ENCODE results near the gene POLR2A. TPM values are rescaled to one million over a fixed set of nuclear protein-coding genes. Genes with fewer than 3 reads are reported as not detected.
"Not testable (repeated sequence)": the region's sequence is repeated elsewhere in the genome, so short reads cannot be mapped to it uniquely, and the experiment has no call there.

Gene POLR2A
- total RNA-seq, 2 experiments from 2014 or later = 195 to 198 TPM

DNA sequence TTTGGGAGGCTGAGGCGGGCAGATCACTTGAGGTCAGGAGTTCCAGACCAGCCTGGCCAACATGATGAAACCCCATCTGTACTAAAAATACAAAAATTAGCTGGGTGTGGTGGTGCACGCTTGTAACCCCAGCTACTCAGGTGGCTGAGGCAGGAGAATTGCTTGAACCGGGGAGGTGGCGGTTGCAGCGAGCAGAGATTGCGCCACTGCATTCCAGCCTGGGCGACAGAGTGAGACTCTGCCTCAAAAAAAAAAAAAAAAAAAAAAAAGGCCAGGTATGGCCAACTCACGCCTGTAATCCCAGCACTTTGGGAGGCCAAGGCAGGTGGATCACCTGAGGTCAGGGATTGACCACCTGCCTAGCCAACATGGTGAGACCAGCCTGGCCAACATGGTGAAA lies 9.4 kb upstream of the POLR2A start:
- POLR2A ChIA-PET = interaction anchor here (0.7 kb wide), 1 partner anchor 256 kb away, joined by 3 read pairs; no protein-coding TSS in a partner anchor
- CTCF ChIA-PET = interaction anchor here (0.7 to 1.4 kb wide), 2 partner anchors 38 to 567 kb away, joined by 7 to 8 read pairs; no protein-coding TSS in a partner anchor

GRCh38 chr17:7475764-7476422 lies 8.3 kb upstream of the POLR2A start:
- CTCF ChIA-PET = interaction anchor here (1.2 to 1.4 kb wide), 2 partner anchors 9 to 39 kb away, joined by 4 to 7 read pairs; no protein-coding TSS in a partner anchor
- POLR2A ChIA-PET = interaction anchor here (1.0 to 1.2 kb wide), 3 partner anchors 9 to 35 kb away, joined by 3 to 5 read pairs (median 4); no protein-coding TSS in a partner anchor

DNA sequence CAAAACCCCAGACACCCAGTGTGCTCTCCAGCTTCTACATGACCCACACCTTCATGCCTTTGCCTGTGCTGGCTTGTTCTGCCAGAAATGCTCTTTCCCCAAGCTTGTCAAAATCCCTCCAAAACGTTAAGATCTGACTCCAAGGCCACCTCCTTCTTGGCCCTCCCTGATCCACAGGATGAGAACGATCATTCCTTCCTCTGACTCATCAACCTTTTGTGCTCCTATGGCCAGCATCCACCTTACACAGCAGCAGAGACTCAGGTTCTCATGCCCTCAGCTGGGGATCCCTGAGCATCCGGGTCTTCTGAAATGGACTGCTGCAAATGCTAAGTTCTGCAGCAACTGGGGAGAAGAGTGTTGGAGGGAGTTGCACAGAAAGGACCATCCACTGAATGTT lies 7.7 kb upstream of the POLR2A start:
- ChIA-PET CTCF (interaction anchor here (1.2 to 3.0 kb wide), 3 partner anchors 10 to 40 kb away, joined by 4 to 11 read pairs (median 7); no protein-coding TSS in a partner anchor), POLR2A (interaction anchor here (1.0 to 1.2 kb wide), 3 partner anchors 9 to 35 kb away, joined by 3 to 5 read pairs (median 4); no protein-coding TSS in a partner anchor)

DNA sequence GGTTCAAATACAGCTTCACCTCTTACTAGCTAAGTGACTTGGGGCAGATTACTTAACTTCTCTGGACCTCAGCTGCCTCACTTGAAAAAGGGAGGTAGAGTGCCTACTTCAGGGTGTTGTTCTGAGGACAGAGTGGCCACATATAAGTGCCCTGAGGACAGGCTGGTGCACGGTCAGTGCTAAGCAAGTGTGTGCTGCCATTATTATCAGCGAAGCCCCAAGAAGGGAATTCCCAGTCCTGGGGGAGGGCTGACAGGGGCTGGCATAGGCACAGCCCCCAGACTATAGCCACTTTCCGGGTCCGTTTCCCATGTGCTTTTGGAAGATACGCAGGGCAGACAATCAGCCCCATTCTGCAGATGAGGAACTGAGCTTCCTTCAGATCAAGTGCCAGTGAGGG lies 7.2 kb upstream of the POLR2A start:
- CTCF ChIA-PET = interaction anchor here (3.0 kb wide), 1 partner anchor 40 kb away, joined by 11 read pairs; no protein-coding TSS in a partner anchor
- POLR2A ChIA-PET = interaction anchor here (1.1 to 1.2 kb wide), 2 partner anchors 28 to 36 kb away, joined by 4 to 5 read pairs; no protein-coding TSS in a partner anchor

DNA sequence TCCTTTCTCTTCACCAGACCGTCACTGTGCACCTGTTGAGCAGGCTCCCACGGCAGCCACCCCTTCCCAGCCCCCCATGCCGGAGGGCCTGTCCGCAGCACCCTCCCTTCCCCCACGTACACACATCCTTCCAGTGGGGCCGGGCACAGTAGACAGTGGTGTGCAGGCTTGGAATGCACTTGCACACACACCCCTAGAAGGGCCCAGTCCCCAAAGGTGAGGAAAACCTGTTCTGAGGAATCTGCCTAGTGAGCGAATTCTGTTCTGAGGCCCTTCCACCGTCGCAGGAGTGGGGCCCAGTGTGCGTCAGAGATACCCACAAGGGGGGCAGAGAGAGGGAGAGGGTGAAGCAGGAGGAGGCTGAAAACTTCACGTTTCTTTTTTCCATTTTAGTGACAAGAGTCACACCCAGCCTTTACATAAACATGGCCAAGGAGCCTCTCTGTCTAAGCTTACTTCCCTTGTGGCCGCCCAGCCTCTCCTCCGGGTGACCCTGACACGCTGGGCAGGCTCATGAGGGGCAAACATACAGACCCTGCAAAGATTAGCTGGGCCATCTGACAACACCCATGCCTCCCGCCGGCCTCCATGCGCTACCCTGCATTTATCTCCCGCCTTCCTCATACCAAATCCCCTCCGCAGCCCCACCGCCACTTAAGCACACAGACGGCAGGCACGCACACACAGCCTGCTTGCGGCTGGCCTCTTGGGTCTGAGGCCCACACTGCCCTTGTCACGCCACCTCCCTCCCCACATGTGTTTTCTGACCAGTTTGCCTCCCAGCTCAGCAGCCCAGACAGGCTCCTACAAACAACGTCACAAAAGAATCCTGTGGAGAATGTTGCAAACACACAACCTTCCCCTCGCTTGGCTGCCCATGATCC lies 6.5 kb upstream of the POLR2A start:
- ChIA-PET POLR2A (no interaction called here), CTCF (interaction anchor here (3.0 kb wide), 1 partner anchor 41 kb away, joined by 11 read pairs; no protein-coding TSS in a partner anchor)

GRCh38 chr17:7478276-7479212 lies 5.6 kb upstream of the POLR2A start:
- ChIA-PET CTCF (interaction anchor here (0.5 to 3.0 kb wide), 4 partner anchors 42 to 616 kb away, joined by 3 to 11 read pairs (median 4); no protein-coding TSS in a partner anchor), POLR2A (interaction anchor here (0.5 to 1.2 kb wide), 4 partner anchors 22 to 768 kb away, joined by 3 to 6 read pairs (median 5); partner anchors contain the start of gene PLSCR3)

DNA sequence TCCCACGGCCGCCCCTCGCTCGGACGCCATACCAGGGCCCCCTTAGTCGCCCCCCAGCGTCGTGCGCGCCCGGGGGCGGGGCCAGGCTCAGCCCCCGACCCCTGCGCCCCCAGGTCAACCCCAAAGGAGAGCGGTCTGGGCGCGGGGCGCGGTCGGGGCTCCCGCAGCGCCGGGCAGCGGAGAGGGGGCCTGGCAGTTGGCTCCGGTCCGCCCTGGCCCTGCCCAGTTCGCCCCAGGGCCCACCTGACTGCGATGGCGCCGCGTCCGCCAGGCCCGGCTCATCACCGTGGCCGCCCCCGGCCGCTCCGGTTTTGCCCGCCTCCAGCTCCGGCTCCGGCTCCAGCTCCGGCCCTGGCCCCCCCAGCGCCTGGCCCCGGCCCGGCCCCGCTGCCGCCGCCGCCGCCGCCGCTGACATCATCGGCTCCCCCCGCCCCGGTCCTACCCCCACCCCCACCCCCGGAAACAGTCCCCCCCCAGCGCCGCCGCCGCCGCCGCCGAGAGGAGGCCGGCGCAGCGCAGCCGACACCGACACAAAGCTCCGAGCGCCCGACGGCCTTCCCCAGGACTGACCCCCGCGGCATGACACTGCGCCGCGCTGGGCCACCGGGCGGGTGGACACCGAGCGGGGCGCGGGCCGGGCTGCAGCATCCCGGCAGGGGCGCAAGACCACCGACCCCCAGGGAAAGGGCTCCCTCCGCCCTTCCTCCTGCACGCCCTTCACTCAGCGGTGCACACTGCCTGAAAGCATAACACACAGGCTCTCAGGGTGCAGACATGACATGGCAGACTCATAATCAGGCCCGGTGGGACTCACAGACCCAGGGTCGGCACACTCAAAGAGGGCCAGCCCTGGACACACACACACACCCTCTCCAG lies 4.7 kb upstream of the POLR2A start, which contains the start of gene ZBTB4:
ZBTB4 (minus strand) TSS at position 419 of the 876 bp plus-strand sequence. CDS start 12,830 bp downstream, outside the sequence.
- CTCF ChIA-PET = interaction anchor here (0.6 to 3.0 kb wide), 8 partner anchors 17 to 130 kb away, joined by 3 to 11 read pairs (median 4); no protein-coding TSS in a partner anchor

DNA sequence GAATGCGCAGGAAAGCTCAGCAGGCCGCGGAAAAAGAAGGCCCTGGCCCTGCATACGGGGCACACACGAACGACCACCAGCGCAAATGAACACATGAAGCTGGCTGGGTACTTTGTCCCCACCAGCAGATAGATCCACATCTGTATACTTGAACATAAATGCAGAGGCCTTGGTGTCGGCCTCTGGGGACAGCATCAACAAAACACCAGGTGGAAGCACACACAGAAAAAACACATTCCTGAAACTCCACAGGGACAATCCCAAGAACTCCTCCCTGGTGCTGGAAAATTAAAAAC lies 4.1 kb upstream of the POLR2A start:
- POLR2A ChIA-PET = interaction anchor here (0.5 to 1.4 kb wide), 4 partner anchors 24 to 104 kb away, joined by 3 to 5 read pairs (median 4); partner anchors contain the start of gene MPDU1
- CTCF ChIA-PET = interaction anchor here (1.1 to 1.3 kb wide), 5 partner anchors 43 to 131 kb away, joined by 3 to 6 read pairs (median 4); no protein-coding TSS in a partner anchor

More for the DNA sequence above, 4.7 kb upstream of the POLR2A start, which contains the start of gene ZBTB4:
- POLR2A ChIA-PET = interaction anchor here (0.5 to 1.4 kb wide), 7 partner anchors 23 to 767 kb away, joined by 3 to 6 read pairs (median 4); partner anchors contain the start of genes MPDU1 and PLSCR3

GRCh38 chr17:7481275-7481674 lies 2.9 kb upstream of the POLR2A start, which contains the start of gene SLC35G6:
Gene SLC35G6 (plus strand): TSS chr17:7481446. CDS start chr17:7481517, 71 bp downstream.
- POLR2A ChIA-PET = not testable (repeated sequence)
- CTCF ChIA-PET = interaction anchor here (0.5 to 0.9 kb wide), 5 partner anchors 42 to 141 kb away, joined by 3 to 4 read pairs (median 3); no protein-coding TSS in a partner anchor

GRCh38 chr17:7481842-7482741 lies 2.1 kb upstream of the POLR2A start:
- POLR2A ChIA-PET = not testable (repeated sequence)

DNA sequence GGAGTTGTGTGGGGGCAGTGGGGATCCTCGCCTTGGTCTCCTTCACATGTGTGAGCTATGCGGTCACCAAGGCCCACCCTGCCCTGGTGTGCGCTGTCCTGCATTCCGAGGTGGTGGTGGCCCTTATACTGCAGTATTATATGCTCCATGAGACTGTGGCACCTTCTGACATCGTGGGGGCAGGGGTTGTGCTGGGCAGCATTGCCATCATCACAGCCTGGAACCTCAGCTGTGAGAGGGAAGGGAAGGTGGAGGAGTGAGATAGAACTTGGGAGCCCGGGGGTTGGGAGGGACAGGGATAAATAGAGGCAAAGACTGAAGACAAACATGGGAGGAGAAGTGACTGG lies 1.5 kb upstream of the POLR2A start:
- CTCF ChIA-PET = interaction anchor here (0.6 to 2.0 kb wide), 2 partner anchors 42 to 47 kb away, joined by 3 to 10 read pairs; partner anchors contain the start of gene TMEM102
- POLR2A ChIA-PET = not testable (repeated sequence)

More at GRCh38 chr17:7481842-7482741, 2.1 kb upstream of the POLR2A start:
- CTCF ChIA-PET = interaction anchor here (0.5 to 2.0 kb wide), 6 partner anchors 41 to 140 kb away, joined by 3 to 10 read pairs (median 3); partner anchors contain the start of gene TMEM102

DNA sequence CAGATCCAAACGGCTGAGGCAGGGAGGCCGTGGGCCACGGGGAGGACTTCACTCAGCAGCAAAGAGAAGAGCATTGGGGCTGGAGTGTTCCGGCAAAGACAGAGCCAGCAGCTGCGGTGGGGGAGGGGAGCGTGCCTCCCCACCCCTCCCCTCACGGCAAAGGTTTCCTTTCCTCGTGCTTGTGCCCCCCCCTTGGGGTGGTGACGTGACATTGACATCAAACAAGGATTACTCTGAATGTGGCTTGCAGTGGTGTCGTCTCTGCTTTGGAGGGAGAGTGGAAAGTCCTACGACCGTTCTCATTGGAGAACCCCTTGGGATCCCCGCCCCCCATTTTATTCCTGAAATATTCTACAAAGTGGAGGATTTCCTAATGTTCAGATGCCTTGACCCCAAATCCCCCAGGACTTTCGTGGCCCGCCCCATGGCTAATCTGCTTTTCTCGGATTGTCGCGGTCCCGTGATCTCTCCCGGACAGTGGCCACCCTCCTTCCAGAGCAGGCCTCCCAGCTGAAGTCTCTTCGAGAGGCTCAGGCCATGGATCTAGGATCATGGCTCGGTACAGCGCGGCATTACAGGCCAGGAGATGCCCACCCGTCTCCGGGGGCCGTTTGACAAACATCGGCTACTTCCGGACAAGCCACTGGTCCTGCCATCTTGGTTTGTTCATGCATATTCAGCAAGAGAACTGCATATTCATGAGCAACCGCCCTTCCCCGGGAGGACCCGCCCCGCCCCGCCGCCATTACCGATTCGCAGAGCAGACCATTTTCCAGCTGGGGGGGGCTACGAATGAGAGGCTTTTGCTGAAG lies 705 bp upstream of the POLR2A start:
- POLR2A ChIA-PET = interaction anchor here (0.6 to 2.0 kb wide), 9 partner anchors 28 to 204 kb away, joined by 3 to 10 read pairs (median 4); partner anchors contain the start of genes MPDU1, PLSCR3, TMEM102 and TMEM256
- CTCF ChIA-PET = interaction anchor here (0.6 to 2.0 kb wide), 3 partner anchors 42 to 77 kb away, joined by 3 to 10 read pairs (median 9); partner anchors contain the start of gene TMEM102

- POLR2A ChIA-PET = interaction anchor here (0.6 to 2.0 kb wide), 13 partner anchors 9 to 221 kb away, joined by 3 to 10 read pairs (median 4); partner anchors contain the start of genes MPDU1, PLSCR3, TMEM102 and TMEM256
- CTCF ChIA-PET = interaction anchor here (0.6 to 1.6 kb wide), 6 partner anchors 9 to 585 kb away, joined by 3 to 9 read pairs (median 4); partner anchors contain the start of gene KCTD11
Measured at GRCh38 chr17:7484919-7485377, 782 bp downstream of the POLR2A start.

- POLR2A ChIA-PET = interaction anchor here (0.7 to 1.5 kb wide), 2 partner anchors 24 to 79 kb away, joined by 3 read pairs; no protein-coding TSS in a partner anchor
Measured at GRCh38 chr17:7486181-7486580, 2.0 kb downstream of the POLR2A start.

More at GRCh38 chr17:7486181-7486580, 2.0 kb downstream of the POLR2A start:
- CTCF ChIA-PET = interaction anchor here (1.1 to 2.5 kb wide), 3 partner anchors 50 to 134 kb away, joined by 3 to 12 read pairs (median 11); partner anchors contain the start of gene KCTD11
